Activated CD8-positive, alpha-beta T cell treated with anti-CD3 and anti-CD28 coated beads for 36 hours (primary cell): ENCODE measurements around the gene ITPR1. TPM values are rescaled to one million over a fixed set of nuclear protein-coding genes. Genes with fewer than 3 reads are reported as not detected.

Experiments used
- ATAC-seq: fragments of 200-7000 bp; cut with Tn5 transposase; one replicate; pipeline ENCODE4 v1.10.0; 2021; ENCODE audit warnings: mild to moderate bottlenecking, moderate library complexity
- CTCF ChIA-PET: fragments of 350-600 bp; sonication (Branson Sonifier 250); formaldehyde crosslinking; loops from one replicate; lab custom pipeline; 2021; ENCODE audit warnings: antibody characterized with exemption; lab: Charles Lee
- POLR2A ChIA-PET: fragments of 350-600 bp; sonication (Branson Sonifier 250); formaldehyde crosslinking; loops from one replicate; lab custom pipeline; 2021; ENCODE audit warnings: antibody characterized with exemption; lab: Charles Lee
- DNase-seq: peaks from one replicate; pipeline ENCODE4 v3.0.0-alpha.2; 2020
- H3K27ac Mint-ChIP-seq: one replicate; pipeline ENCODE4 v1.8.0; 2021; ENCODE audit warnings: mild to moderate bottlenecking, mixed read lengths
- H3K27me3 Mint-ChIP-seq: one replicate; pipeline ENCODE4 v1.8.0; 2021; ENCODE audit warnings: mixed read lengths
- H3K36me3 Mint-ChIP-seq: one replicate; pipeline ENCODE4 v1.8.0; 2021; ENCODE audit warnings: low read depth, mixed read lengths
- H3K4me1 Mint-ChIP-seq: one replicate; pipeline ENCODE4 v1.8.0; 2021; ENCODE audit warnings: low read depth, mixed read lengths
- H3K4me3 Mint-ChIP-seq: one replicate; pipeline ENCODE4 v1.8.0; 2021; ENCODE audit warnings: mild to moderate bottlenecking, moderate library complexity, mixed read lengths
- H3K9me3 Mint-ChIP-seq: one replicate; pipeline ENCODE4 v1.8.0; 2021; ENCODE audit warnings: mixed read lengths
- intact Hi-C: fragments of 100-400 bp; cut with micrococcal nuclease; formaldehyde crosslinking; loops from one replicate; pipeline ENCODE4 v1.10.0; 2022
- total RNA-seq, 2 experiments: library from RNA; stranded (reverse); gene quantifications; one replicate each; pipeline ENCODE4 v1.2.3, GENCODE V29; 2021
- TF ChIP-seq, protein P1 (sequence below): fragments of 200-600 bp; IDR thresholded peaks from one replicate; pipeline ENCODE4 v1.8.0; 2022; ENCODE audit warnings: antibody characterized with exemption, mild to moderate bottlenecking

ITPR1 gene
- total RNA-seq, 2 experiments from 2014 or later: 93.9 to 98.2 TPM

DNA sequence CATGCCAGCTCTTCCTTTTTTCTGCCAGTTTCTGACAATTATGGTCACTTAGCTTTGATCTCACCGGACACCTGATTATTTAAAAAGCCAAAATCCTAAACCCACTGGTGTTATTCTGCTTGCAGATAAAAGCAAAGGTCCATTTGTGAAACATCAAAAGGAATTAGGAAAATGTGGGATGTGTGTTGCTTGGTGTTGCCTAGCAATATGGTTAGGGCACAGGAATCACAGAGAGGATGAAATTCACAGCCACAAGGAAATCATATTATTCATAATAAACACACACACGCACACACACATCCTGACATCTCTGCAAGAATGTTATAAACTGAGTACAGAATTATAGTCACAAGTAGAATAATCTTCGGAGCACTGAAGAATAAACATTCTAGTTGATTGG is 396.7 kb downstream of the ITPR1 start:
- CTCF ChIA-PET: interaction anchor here (0.6 to 1.5 kb wide), 2 partner anchors 9 to 66 kb away, joined by 3 read pairs; no protein-coding TSS in a partner anchor
- DNase-seq (no peak), ATAC-seq (no peak)
- Mint-ChIP-seq H3K27me3 (no peaks in the 10 kb centered on the region), H3K27ac (peak overlapping the region; percentile 88), H3K4me3 (no peak overlapping the region), H3K36me3 (no peaks in the 10 kb centered on the region), H3K4me1 (peaks cover 38% of the 10 kb centered on the region), H3K9me3 (peaks cover 3% of the 10 kb centered on the region)
- intact Hi-C loops: loop anchor here (5.0 kb wide), 1 partner anchor 38 kb away; no protein-coding TSS in a partner anchor
- POLR2A ChIA-PET: interaction anchor here (0.8 to 2.7 kb wide), 7 partner anchors 9 to 94 kb away, joined by 3 to 12 read pairs (median 3); partner anchors contain the start of gene BHLHE40
- TF ChIP-seq, protein P1, sequence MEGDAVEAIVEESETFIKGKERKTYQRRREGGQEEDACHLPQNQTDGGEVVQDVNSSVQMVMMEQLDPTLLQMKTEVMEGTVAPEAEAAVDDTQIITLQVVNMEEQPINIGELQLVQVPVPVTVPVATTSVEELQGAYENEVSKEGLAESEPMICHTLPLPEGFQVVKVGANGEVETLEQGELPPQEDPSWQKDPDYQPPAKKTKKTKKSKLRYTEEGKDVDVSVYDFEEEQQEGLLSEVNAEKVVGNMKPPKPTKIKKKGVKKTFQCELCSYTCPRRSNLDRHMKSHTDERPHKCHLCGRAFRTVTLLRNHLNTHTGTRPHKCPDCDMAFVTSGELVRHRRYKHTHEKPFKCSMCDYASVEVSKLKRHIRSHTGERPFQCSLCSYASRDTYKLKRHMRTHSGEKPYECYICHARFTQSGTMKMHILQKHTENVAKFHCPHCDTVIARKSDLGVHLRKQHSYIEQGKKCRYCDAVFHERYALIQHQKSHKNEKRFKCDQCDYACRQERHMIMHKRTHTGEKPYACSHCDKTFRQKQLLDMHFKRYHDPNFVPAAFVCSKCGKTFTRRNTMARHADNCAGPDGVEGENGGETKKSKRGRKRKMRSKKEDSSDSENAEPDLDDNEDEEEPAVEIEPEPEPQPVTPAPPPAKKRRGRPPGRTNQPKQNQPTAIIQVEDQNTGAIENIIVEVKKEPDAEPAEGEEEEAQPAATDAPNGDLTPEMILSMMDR: no peak

DNA sequence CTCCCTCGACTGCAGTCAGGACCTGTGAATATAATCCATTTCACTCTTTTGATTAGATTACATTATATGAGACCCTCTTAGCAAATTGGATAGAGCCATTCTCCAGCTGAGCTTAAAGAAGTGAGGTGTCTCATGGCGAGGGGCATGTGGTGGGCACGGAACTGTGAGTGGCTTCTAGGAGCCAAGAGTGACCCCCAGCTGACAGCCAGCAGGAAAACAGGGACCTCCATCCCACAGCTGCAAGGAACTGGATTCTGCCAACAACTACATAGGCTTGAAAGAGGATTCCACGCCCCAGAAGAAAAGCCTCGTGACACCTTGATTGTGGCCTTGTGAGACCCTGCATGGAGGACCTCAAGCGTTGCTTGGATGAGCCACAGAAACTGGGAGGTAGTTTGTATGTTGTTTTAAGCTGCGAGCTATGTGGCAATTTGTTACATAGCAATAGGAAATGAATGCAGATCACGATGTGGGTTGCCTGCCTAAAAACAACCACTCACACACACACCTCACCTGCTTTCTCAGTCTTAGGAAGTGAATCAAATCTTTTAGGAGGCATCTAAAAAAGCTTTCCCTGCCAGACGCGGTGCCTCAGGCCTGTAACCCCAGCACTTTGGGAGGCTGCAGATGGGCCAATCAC is 401.9 kb downstream of the ITPR1 start:
- intact Hi-C loops: no loop called here
- ChIA-PET POLR2A (interaction anchor here (1.2 to 2.0 kb wide), 4 partner anchors 48 to 85 kb away, joined by 3 to 5 read pairs (median 4); partner anchors contain the start of gene BHLHE40), CTCF (interaction anchor here (1.0 to 2.5 kb wide), 4 partner anchors 10 to 183 kb away, joined by 4 to 9 read pairs (median 6); no protein-coding TSS in a partner anchor)
- Mint-ChIP-seq H3K4me1 (peaks cover 25% of the 10 kb centered on the region), H3K27ac (no peak overlapping the region), H3K4me3 (no peak overlapping the region), H3K27me3 (no peaks in the 10 kb centered on the region), H3K36me3 (no peaks in the 10 kb centered on the region), H3K9me3 (no peaks in the 10 kb centered on the region)
- TF ChIP-seq, protein P1: no peak
- DNase-seq (no peak), ATAC-seq (no peak)

DNA sequence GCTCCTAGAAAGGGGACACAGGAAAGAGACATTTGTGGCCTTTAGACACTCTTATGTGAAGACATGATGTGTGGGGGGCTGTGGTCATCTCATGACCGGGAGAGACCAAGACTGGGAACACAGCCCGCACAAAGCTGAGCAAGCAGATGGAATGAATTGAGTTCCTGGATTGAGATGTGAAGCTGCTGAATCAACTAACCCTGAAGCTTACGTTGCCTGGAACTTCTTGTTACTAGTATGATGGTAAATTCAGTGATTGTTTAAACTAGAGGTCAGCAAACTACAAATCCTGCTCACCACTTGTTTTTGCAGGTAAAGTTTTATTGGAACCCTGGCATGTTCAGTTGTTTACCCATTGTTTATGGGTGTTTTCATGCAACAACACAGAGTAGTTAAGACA is 402.7 kb downstream of the ITPR1 start:
- Mint-ChIP-seq H3K27ac (no peak overlapping the region), H3K4me3 (no peak overlapping the region), H3K4me1 (peaks cover 31% of the 10 kb centered on the region), H3K36me3 (no peaks in the 10 kb centered on the region), H3K27me3 (no peaks in the 10 kb centered on the region), H3K9me3 (no peaks in the 10 kb centered on the region)
- CTCF ChIA-PET: interaction anchor here (1.4 to 2.5 kb wide), 3 partner anchors 21 to 184 kb away, joined by 3 to 9 read pairs (median 4); no protein-coding TSS in a partner anchor
- TF ChIP-seq, protein P1: no peak
- intact Hi-C loops: no loop called here
- POLR2A ChIA-PET: interaction anchor here (1.6 kb wide), 1 partner anchor 58 kb away, joined by 3 read pairs; no protein-coding TSS in a partner anchor
- DNase-seq (no peak), ATAC-seq (no peak)

Other genes with a start within 250 kb of the ITPR1 start
- gene SETMAR, start 190.0 kb upstream of the ITPR1 start, total RNA-seq: 10 to 100 TPM; 13.6 to 14.6 TPM
- gene SUMF1, start 26.1 kb upstream of the ITPR1 start, total RNA-seq: 1 to 10 TPM; 6.4 to 6.6 TPM